BJ (cell line): ENCODE data around the gene SNIP1. TPM values are rescaled to one million over a fixed set of nuclear protein-coding genes. Genes with fewer than 3 reads are reported as not detected.
"Not testable (repeated sequence)": the region's sequence is repeated elsewhere in the genome, so short reads cannot be mapped to it uniquely, and the experiment has no call there.

Experiments used
- CTCF ChIA-PET: fragments of 350-600 bp; formaldehyde crosslinking; extraction: SDS; loops from one replicate; lab custom pipeline; 2021; ENCODE audit warnings: antibody characterized with exemption, inconsistent platforms; lab: Yijun Ruan, JAX
- POLR2A ChIA-PET: fragments of 300-600 bp; sonication (Branson Sonifier 250); formaldehyde crosslinking; extraction: SDS; loops from one replicate; lab custom pipeline; 2021; ENCODE audit warnings: antibody characterized with exemption; lab: Charles Lee
- DNase-seq: peaks from one replicate; pipeline ENCODE4 v3.0.0-alpha.2; 2011; ENCODE audit warnings: low read depth
- H3K27me3 ChIP-seq: 2 replicates; pipeline ENCODE4 v1.6.0; 2011; ENCODE audit warnings: low read length; ENCODE audit not compliant: control insufficient read depth, insufficient read depth
- H3K36me3 ChIP-seq: 2 replicates; pipeline ENCODE4 v1.5.1; 2011; ENCODE audit warnings: low read length; ENCODE audit not compliant: control insufficient read depth, insufficient read depth
- H3K4me3 ChIP-seq: 2 replicates; pipeline ENCODE4 v1.5.1; 2011; ENCODE audit warnings: low read depth, mild to moderate bottlenecking, control low read depth, low read length
- CTCF ChIP-seq: IDR thresholded peaks from 2 replicates; pipeline ENCODE4 v1.5.1; 2011; ENCODE audit warnings: low read depth, mild to moderate bottlenecking, control low read depth, inconsistent platforms, low read length, moderate library complexity; ENCODE audit not compliant: insufficient read depth
- polyA plus RNA-seq: library from polyadenylated mRNA; depleted of rRNA; stranded (reverse); fragments of >200 nt; gene quantifications from 2 replicates; pipeline ENCODE4 v1.2.3, GENCODE V29; 2011

SNIP1 gene
- polyA plus RNA-seq, 1 experiment, result 5.8 TPM

GRCh38 chr1:37545019-37545418 is 9.1 kb downstream of the SNIP1 start:
- ChIA-PET POLR2A (no interaction called here), CTCF (no interaction called here)
- Histone ChIP-seq H3K36me3 (peaks cover 14% of the 10 kb centered on the region), H3K4me3 (no peak overlapping the region), H3K27me3 (no peaks in the 10 kb centered on the region)
- TF ChIP-seq CTCF, result no peak
- no peak for DNase-seq

- Histone ChIP-seq H3K27me3 (no peaks in the 10 kb centered on the region), H3K4me3 (no peak overlapping the region), H3K36me3 (peaks cover 16% of the 10 kb centered on the region)
- no peak for DNase-seq
- no peak for TF ChIP-seq CTCF
- ChIA-PET CTCF (no interaction called here), POLR2A (no interaction called here)
Measured at GRCh38 chr1:37544530-37544929, 9.6 kb downstream of the SNIP1 start.

- Histone ChIP-seq H3K4me3 (no peak overlapping the region), H3K36me3 (peaks cover 21% of the 10 kb centered on the region), H3K27me3 (no peaks in the 10 kb centered on the region)
- ChIA-PET POLR2A (no interaction called here), CTCF (interaction anchor here (2.4 kb wide), 1 partner anchor 26 kb away, joined by 9 read pairs; the partner anchor contains the start of gene MEAF6)
- no peak for DNase-seq
- TF ChIP-seq CTCF, result no peak
Measured at GRCh38 chr1:37540036-37540785, 13.9 kb downstream of the SNIP1 start.

- H3K4me3 ChIP-seq, POLR2A ChIA-PET, H3K27me3 ChIP-seq, DNase-seq: not testable (repeated sequence)
- H3K36me3 ChIP-seq, result peaks cover 13% of the 10 kb centered on the region
- CTCF ChIA-PET, result interaction anchor here (2.4 kb wide), 1 partner anchor 25 kb away, joined by 9 read pairs; the partner anchor contains the start of gene MEAF6
Measured at GRCh38 chr1:37539154-37539553, 14.9 kb downstream of the SNIP1 start.

- DNase-seq, result no peak
- Histone ChIP-seq H3K4me3 (no peak overlapping the region), H3K36me3 (peaks cover 13% of the 10 kb centered on the region), H3K27me3 (no peaks in the 10 kb centered on the region)
- ChIA-PET CTCF (interaction anchor here (0.8 kb wide), 1 partner anchor 10 kb away, joined by 3 read pairs; no protein-coding TSS in a partner anchor), POLR2A (no interaction called here)
- TF ChIP-seq CTCF, result no peak
Measured at GRCh38 chr1:37537378-37537777, 16.7 kb downstream of the SNIP1 start.
